Glomerular visceral epithelial cell (primary cell): ENCODE measurements around the gene DCAF12L1.

Experiments used
- DNase-seq: peaks from one replicate; pipeline ENCODE4 v3.0.0-alpha.2; 2016; ENCODE audit errors: extremely low spot score

Gene DCAF12L1

GRCh38 chrX:126552313-126553022 lies at the start of gene DCAF12L1:
TSS of gene DCAF12L1 (minus strand) at chrX:126552814. CDS start at chrX:126552608, 206 bp downstream.
- DNase-seq, result peak; percentile 77

GRCh38 chrX:126580877-126581276 lies 28.3 kb upstream of the DCAF12L1 start:
- DNase-seq, result no peak

DNA sequence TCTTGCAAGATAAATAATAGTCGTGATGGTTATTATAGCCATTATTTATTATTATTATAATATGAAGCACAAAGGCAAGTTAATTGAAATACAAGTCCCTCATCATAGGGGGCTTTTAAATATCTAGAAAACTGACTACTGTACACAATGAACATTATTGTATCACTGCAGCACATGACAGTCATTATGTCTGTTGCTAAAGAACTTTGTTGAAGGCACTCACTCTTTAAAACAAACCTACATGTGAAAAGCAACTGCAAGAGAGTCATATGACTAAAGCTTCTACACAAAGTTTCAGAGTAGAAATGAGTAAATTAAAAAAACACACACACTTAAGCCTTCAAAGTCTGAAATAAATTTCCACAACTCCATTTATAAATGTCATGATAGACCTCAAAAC lies 23.3 kb upstream of the DCAF12L1 start:
- no peak for DNase-seq

DNA sequence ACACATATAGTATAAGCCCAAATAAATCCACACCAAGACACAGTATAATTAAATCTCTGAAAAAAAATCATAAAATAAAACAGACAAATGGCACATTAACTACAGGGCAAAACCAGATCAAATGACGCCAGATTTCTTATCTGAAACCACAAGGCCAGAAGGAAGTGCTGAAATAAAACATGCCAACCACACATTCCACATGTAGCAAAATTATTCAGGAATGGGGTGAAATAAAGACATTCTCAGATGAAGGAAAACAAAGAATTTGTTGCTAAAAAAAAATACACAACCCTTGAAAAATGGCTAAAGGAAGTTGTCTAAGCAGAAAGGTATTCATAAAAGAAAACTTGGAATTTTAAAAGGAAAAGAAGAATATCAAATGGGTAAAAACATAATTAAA lies 4.5 kb upstream of the DCAF12L1 start:
- peak; percentile 18 for DNase-seq

DNA sequence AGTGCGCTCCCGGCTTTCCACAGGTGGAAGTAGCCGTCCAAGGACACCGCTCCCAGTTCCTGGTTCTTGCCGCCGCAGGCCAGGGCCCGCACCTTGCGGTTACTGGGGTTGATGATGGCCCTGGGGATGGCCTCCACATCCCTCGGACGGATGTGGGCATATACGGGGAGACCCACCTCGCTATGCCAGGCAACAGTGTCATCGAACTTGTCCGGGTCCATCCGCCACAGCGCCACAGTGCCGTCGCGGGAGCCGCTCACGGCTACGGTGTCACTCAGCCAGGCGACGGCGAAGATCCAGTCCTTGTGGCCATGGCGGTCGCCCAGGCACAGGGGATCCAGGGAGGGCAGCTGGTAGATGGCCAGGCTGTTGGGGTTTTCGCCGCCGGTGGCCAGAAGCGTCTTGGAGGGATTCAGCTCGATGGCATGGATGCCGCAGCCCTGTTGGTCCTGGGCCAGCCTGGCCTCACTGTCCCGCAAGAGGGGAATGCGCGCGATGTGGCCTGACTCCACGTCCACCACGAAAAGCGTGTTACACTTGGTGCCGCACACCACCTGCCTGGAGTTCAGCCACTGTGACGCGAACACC lies 795 bp downstream of the DCAF12L1 start:
- no peak for DNase-seq

- DNase-seq, result peak; percentile 87
Observed at GRCh38 chrX:126551306-126551705, 1.3 kb downstream of the DCAF12L1 start.

DNA sequence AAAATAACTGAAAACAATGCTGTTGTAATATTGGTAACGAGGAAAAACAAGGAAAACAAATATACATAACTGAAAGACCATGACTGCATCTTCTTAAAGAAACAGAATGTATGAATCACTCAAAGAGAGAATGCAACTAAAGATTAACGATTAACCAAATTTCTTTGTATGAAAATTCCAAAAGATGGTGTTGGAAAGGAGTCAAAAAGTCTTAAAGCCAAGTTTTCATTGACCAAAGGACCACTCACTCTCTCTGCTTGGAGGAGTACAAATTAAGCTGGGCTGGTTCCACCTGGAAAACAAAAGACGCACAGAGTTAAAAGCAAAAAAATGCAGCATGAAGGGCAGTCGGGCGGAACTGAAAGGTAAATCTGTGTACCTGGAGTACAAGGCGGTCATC lies 1.8 kb downstream of the DCAF12L1 start:
- DNase-seq, result peak; percentile 55

DNA sequence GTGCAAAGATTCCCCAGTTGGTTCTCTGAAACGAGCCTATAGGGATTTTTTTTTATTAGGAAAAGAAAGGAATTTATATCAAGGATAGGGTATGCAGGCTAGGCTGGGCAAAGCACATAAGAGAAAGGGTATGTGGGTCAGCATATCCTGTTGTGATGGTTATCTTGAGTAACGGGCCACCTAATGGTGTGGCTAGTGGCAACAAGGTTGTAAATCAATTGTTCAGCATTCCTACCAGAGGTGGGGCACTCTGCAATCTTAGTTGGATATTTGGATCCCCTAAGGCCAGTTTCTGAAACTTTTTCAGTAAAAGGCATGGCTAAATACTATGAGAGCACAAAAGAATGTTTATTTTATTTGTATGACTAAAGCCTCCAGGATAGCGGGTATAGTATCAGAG lies 42.7 kb downstream of the DCAF12L1 start:
- no peak for DNase-seq
